GM12878 (cell line): ENCODE data around the gene QPCT. TPM values are rescaled to one million over a fixed set of nuclear protein-coding genes. Genes with fewer than 3 reads are reported as not detected.

Experiments
- ATAC-seq: fragments of 200-7000 bp; cut with Tn5 transposase; 3 replicates; pipeline ENCODE4 v1.9.1; 2020; ENCODE audit warnings: mild to moderate bottlenecking, moderate library complexity
- BruUV-seq: library from RNA; stranded (reverse); fragments of 400-500 nt; replicated peaks from 2 replicates; lab custom pipeline; 2021; lab: Mats Ljungman, UMichigan
- CTCF ChIA-PET: fragments of 300-600 bp; sonication (Branson Sonifier 250); formaldehyde crosslinking; extraction: SDS; loops from one replicate; lab custom pipeline; 2021; ENCODE audit warnings: inconsistent platforms; lab: Yijun Ruan, JAX
- POLR2A ChIA-PET: fragments of 350-600 bp; formaldehyde crosslinking; extraction: SDS; loops from one replicate; lab custom pipeline; 2021; ENCODE audit warnings: inconsistent platforms; lab: Charles Lee
- RAD21 ChIA-PET: fragments of 300-600 bp; sonication (Branson Sonifier 250); formaldehyde crosslinking; loops from one replicate; lab custom pipeline; 2023; ENCODE audit warnings: antibody characterized with exemption; ENCODE audit not compliant: unreplicated experiment; lab: Charles Lee
- SMC1A ChIA-PET: fragments of 300-600 bp; sonication (Branson Sonifier 250); formaldehyde crosslinking; loops from one replicate; lab custom pipeline; 2023; ENCODE audit not compliant: unreplicated experiment, uncharacterized antibody; lab: Charles Lee
- DNase-seq: peaks from one replicate; pipeline ENCODE4 v3.0.0-alpha.2; 2011; ENCODE audit warnings: low read depth, low spot score
- FAIRE-seq: peaks from 3 replicates; lab custom pipeline; 2011; peaks lifted over from hg19 to GRCh38; lab: Jason Lieb, UNC
- H2AFZ ChIP-seq: 2 replicates; pipeline ENCODE4 v1.6.0; 2011; ENCODE audit warnings: low read depth, low read length, control low read depth; ENCODE audit not compliant: control insufficient read depth
- H3K27ac ChIP-seq: 2 replicates; pipeline ENCODE4 v1.5.1; 2011; ENCODE audit warnings: control low read depth; ENCODE audit not compliant: control insufficient read depth, insufficient read depth
- H3K27me3 ChIP-seq, 2 experiments: replicated peaks in 1 of 2; 2 replicates each; pipeline versions ENCODE4 v1.6.0 to v1.6.1; 2011; ENCODE audit warnings: low read length in 1 of 2; ENCODE audit not compliant: control insufficient read depth in 2 of 2, insufficient read depth in 2 of 2
- H3K36me3 ChIP-seq, 2 experiments: 2 replicates each; pipeline ENCODE4 v1.5.1; 2011; ENCODE audit warnings: low read length in 1 of 2; ENCODE audit not compliant: control insufficient read depth in 2 of 2, insufficient read depth in 2 of 2
- H3K4me1 ChIP-seq: 2 replicates; pipeline ENCODE4 v1.6.1; 2011; ENCODE audit warnings: mild to moderate bottlenecking, low read length, moderate library complexity, mixed read lengths; ENCODE audit not compliant: control insufficient read depth, insufficient read depth
- H3K4me2 ChIP-seq: 2 replicates; pipeline ENCODE4 v1.6.0; 2011; ENCODE audit warnings: control low read depth; ENCODE audit not compliant: control insufficient read depth, insufficient read depth
- H3K4me3 ChIP-seq: fragments of 200-600 bp; sonication (generic); 2 replicates; pipeline ENCODE4 v1.5.1; 2016
- H3K79me2 ChIP-seq: 2 replicates; pipeline ENCODE4 v1.6.0; 2011; ENCODE audit warnings: low read length; ENCODE audit not compliant: control insufficient read depth, insufficient read depth
- H3K9ac ChIP-seq: 2 replicates; pipeline ENCODE4 v1.8.0; 2011; ENCODE audit warnings: low read length, control low read depth, mixed read lengths; ENCODE audit not compliant: control insufficient read depth, insufficient read depth
- H3K9me3 ChIP-seq: replicated peaks from 3 replicates; pipeline ENCODE4 v1.5.1; 2011; ENCODE audit warnings: mild to moderate bottlenecking, low read length; ENCODE audit not compliant: control insufficient read depth, insufficient read depth
- H4K20me1 ChIP-seq: 2 replicates; pipeline ENCODE4 v1.6.0; 2011; ENCODE audit not compliant: control insufficient read depth, insufficient read depth
- CBX5 ChIP-seq: sonication (generic); IDR thresholded peaks from 2 replicates; pipeline ENCODE4 v1.6.1; 2016; ENCODE audit warnings: low read depth, moderate library complexity, mild to moderate bottlenecking, inconsistent platforms
- CHD4 ChIP-seq: fragments of 200-600 bp; sonication (generic); IDR thresholded peaks from 2 replicates; pipeline ENCODE4 v1.6.1; 2016; ENCODE audit warnings: mild to moderate bottlenecking
- CREB1 ChIP-seq: IDR thresholded peaks from 2 replicates; pipeline ENCODE4 v1.6.1; 2012; ENCODE audit warnings: low read depth, mild to moderate bottlenecking, inconsistent platforms
- IKZF2 ChIP-seq, 2 experiments: fragments of 450-650 bp; IDR thresholded peaks; 2 replicates each; pipeline ENCODE4 v1.6.1; 2017; ENCODE audit warnings: mild to moderate bottlenecking in 2 of 2, moderate library complexity in 2 of 2
- SMC3 ChIP-seq: IDR thresholded peaks from 2 replicates; pipeline ENCODE4 v1.6.1; 2011; ENCODE audit warnings: low read length, improper control_type of control experiment, borderline replicate concordance
- STAT3 ChIP-seq: IDR thresholded peaks from 2 replicates; pipeline ENCODE4 v1.6.1; 2011; ENCODE audit warnings: low read depth, low read length, improper control_type of control experiment
- TAF1 ChIP-seq: IDR thresholded peaks from 2 replicates; pipeline ENCODE4 v1.6.1; 2011; ENCODE audit warnings: mild to moderate bottlenecking, low read depth, low read length, borderline replicate concordance
- ZBTB33 ChIP-seq: fragments of 450-650 bp; IDR thresholded peaks from 2 replicates; pipeline ENCODE4 v1.6.1; 2017; ENCODE audit warnings: mild to moderate bottlenecking
- WGBS: methylation state at CpG from one replicate; pipeline ENCODE4 v1.1.6; 2016; ENCODE audit warnings: low lambda C conversion rate; ENCODE audit not compliant: insufficient replicate concordance, insufficient coverage; ENCODE audit errors: missing lambda C conversion rate; 5-methylcytosine and 5-hydroxymethylcytosine counted together
- in situ Hi-C: fragments of 300-500 bp; cut with MboI; formaldehyde crosslinking; loops from 9 replicates; pipeline ENCODE4 v1.14.3; 2018; ENCODE audit warnings: mixed read lengths
- intact Hi-C: fragments of 100-400 bp; cut with micrococcal nuclease; formaldehyde crosslinking; loops from one replicate; pipeline ENCODE4 v1.14.2; 2022; ENCODE audit not compliant: unreplicated experiment
- polyA plus RNA-seq, 11 experiments: library from polyadenylated mRNA; depleted of rRNA in 4 of 11; unstranded in 6 of 11; stranded (reverse) in 5 of 11; fragments of >200 nt; fragmentation: Nextera tagmentation in 4 of 11; fragmentation: Illumina TruSeq in 1 of 11; extraction: Ambion mirVana in 4 of 11; extraction: Trizol in 1 of 11; gene quantifications; 1 replicate in 1 of 11; 2 replicates in 10 of 11; pipeline versions ENCODE4 v1.2.1 to v1.2.3, GENCODE V29; 2011 to 2016; ENCODE audit warnings: inconsistent platforms in 2 of 11, missing spikeins in 2 of 11, low read depth in 1 of 11
- total RNA-seq, 4 experiments: library from RNA; depleted of rRNA in 3 of 4; stranded (reverse); fragments of >200 nt in 3 of 4; fragmentation: Illumina TruSeq in 1 of 4; extraction: Trizol in 1 of 4; gene quantifications; 2 replicates each; pipeline versions ENCODE4 v1.2.1 to v1.2.3, GENCODE V29; 2013 to 2021

Gene QPCT
- total and polyA plus RNA-seq, 10 of the 15 experiments (the other 5 are each of a cell fraction or from before 2014, with no cell fraction given), result 0.14 to 0.86 (median 0.18) TPM; not detected in 1

- TF ChIP-seq CREB1, result no peak
- no peak for TF ChIP-seq SMC3
- TF ChIP-seq ZBTB33, result no peak
- no peak for TF ChIP-seq IKZF2 (IDR thresholded peaks at IDR 0.05)
- no peak for TF ChIP-seq TAF1
- no peak for TF ChIP-seq CHD4
- no peak for TF ChIP-seq STAT3
- TF ChIP-seq CBX5, result no peak
- FAIRE-seq, result no peak
- H3K9ac ChIP-seq, result no peak overlapping the region
- no peak overlapping the region for H3K4me3 ChIP-seq
- CTCF ChIA-PET, result interaction anchor here (1.0 kb wide), 1 partner anchor 90 kb away, joined by 3 read pairs; no protein-coding TSS in a partner anchor
- H3K36me3 ChIP-seq, result no peaks in the 10 kb centered on the region
- in situ Hi-C loops, result no loop called here
- H3K9me3 ChIP-seq, result no peaks in the 10 kb centered on the region; the same call in 2 of the 3 replicates
- POLR2A ChIA-PET, result no interaction called here
- DNase-seq, result no peak
- intact Hi-C loops, result no loop called here
- ATAC-seq, result no peak
- H3K79me2 ChIP-seq, result no peaks in the 10 kb centered on the region; the same call in 1 of the 2 replicates
- WGBS, result 77% methylated on average over 3 of the region's 3 CpGs
- SMC1A ChIA-PET, result no interaction called here
- H3K4me2 ChIP-seq, result no peak overlapping the region
- H2AFZ ChIP-seq, result no peak overlapping the region
- BruUV-seq, result no TSS peak
- H3K4me1 ChIP-seq, result no peaks in the 10 kb centered on the region
- H4K20me1 ChIP-seq, result no peaks in the 10 kb centered on the region
- H3K27ac ChIP-seq, result no peak overlapping the region
- no peaks in the 10 kb centered on the region for H3K27me3 ChIP-seq
- RAD21 ChIA-PET, result no interaction called here
These were observed 38.4 kb upstream of the QPCT start for GRCh38 chr2:37306024-37306423.
